Measurements from ENCODE around the gene PBX3.

Gene PBX3

DNA sequence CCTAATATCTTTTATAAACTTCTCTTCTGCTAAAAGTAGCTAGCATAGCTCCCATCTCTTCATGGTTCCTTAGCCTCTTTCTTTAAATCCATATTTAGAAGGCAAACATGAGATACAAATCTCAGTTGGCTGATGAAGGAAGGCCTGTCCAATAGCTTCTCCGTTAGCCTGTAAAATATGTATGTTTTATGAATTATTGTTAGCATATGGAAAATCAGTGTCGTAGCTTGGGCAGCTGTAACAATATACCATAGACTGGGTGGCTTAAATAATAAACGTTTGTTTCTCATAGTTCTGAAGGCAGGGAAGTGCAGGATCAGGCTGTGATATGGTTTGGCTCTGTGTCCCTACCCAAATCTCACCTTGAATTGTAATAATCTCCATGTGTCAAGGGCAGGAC is 63.8 kb downstream of the PBX3 start:
- no peak for TF ChIP-seq CTCF (IDR thresholded peaks at IDR 0.05; ENCODE audit: insufficient read depth, low read depth, low read length, missing control alignments)
- H3K4me3 ChIP-seq (ENCODE audit: low read depth, low read length), result no peak overlapping the region
- no peak for DNase-seq (ENCODE audit: low read depth)

DNA sequence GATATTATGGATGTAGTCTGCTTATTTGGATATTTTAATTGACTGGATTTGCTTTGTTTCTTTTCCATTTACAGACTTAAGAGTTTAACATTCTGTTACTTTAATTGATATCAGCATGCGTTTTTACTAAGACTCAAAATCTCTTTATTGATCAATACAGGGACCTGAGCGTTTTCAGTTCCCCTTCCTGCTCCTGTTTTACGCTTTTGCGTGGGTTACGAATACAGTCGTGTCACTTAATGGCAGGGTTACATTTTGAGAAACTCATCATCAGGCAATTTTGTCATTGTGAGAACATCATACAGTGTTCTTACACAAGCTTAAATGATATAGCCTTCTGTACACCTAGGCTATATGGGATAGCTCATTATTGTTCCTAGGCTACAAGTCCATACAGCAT is 65.2 kb downstream of the PBX3 start:
- TF ChIP-seq CTCF (IDR thresholded peaks at IDR 0.05; ENCODE audit: insufficient read depth, low read depth, low read length, missing control alignments), result no peak
- no peak overlapping the region for H3K4me3 ChIP-seq (ENCODE audit: low read depth, low read length)
- DNase-seq (ENCODE audit: low read depth), result peak; percentile 42

DNA sequence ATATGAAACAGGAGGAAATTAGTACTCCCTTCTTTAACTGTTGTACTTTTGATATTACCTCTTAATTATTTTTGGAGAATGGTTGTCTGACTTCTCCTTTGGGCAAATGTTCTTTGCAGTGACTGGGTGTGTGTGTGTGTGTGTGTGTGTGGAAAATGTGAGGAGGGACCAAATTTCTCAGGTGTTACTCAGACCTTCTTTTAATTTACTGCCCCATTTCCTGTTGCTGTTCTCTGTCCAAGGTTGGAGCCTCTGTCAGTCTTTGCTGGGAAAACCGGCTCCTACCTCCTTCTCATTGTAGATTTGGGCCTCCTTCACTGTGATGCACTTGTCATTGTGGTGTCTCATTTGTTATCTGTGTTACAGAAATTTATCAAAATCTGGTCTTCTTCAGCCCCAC is 68.4 kb downstream of the PBX3 start:
- TF ChIP-seq CTCF (IDR thresholded peaks at IDR 0.05; ENCODE audit: insufficient read depth, low read depth, low read length, missing control alignments), result no peak
- H3K4me3 ChIP-seq (ENCODE audit: low read depth, low read length), result no peak overlapping the region
- DNase-seq (ENCODE audit: low read depth), result no peak

DNA sequence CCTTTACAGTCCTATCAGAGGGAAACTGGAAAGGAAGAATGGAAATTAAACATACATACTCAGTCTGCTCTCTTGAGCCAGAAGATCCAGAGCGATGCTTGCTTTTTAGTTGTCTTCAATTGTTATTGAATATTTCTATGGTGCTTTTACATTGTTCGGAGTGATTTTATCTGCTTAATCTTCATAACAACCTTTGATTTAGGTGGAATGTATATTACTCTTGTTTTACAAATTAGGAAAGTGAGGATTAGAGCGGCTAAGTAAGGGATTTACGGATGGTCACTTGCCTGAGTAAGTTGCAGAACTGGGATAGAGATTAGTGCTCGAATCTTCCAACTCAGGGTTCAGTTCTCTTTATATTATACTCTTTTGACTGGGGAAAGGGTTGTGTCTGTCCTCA is 69.1 kb downstream of the PBX3 start:
- H3K4me3 ChIP-seq (ENCODE audit: low read depth, low read length), result no peak overlapping the region
- no peak for TF ChIP-seq CTCF (IDR thresholded peaks at IDR 0.05; ENCODE audit: insufficient read depth, low read depth, low read length, missing control alignments)
- no peak for DNase-seq (ENCODE audit: low read depth)

DNA sequence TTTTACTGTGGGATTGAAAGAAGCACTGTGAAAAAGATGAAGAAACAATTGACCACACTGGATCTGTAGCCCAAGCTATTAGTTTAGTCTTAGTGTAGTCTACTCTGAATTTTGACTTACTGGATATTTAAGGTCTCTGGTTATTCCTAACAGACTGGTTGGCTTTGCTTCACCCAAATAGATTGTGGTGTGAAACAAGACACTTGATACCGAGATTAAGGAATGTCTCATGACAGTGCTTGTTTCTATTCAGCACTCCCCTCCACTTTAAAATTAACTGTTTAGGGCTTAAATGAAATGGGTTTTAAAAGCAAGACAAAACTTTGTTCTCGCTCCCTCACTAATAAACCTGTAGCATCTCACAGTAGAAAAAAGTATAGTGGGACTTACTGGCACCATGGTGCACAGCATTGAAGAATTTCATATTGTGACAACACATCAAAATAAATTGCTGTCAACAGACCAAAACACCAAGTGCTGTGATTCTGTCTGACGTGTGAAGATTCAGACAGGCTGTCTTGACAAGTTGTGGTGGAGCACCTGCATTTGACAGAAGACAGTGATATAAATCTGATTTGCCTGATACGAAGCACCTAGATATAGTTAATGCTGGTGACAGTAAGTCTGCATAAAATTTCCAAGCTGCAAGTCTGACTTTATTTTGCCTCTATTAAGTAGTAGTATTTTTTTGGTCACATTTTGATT is 73.1 kb downstream of the PBX3 start:
- H3K4me3 ChIP-seq (ENCODE audit: low read depth, low read length), result no peak overlapping the region
- peak; percentile 31 for DNase-seq (ENCODE audit: low read depth)
- TF ChIP-seq CTCF (IDR thresholded peaks at IDR 0.05; ENCODE audit: insufficient read depth, low read depth, low read length, missing control alignments), result no peak

- peak; percentile 35 for DNase-seq (ENCODE audit: low read depth)
- no peak overlapping the region; the same call in 1 of the 2 replicates for H3K4me3 ChIP-seq (ENCODE audit: low read depth, low read length)
- TF ChIP-seq CTCF (IDR thresholded peaks at IDR 0.05; ENCODE audit: insufficient read depth, low read depth, low read length, missing control alignments), result no peak
Observed at GRCh38 chr9:125821078-125821477, 73.9 kb downstream of the PBX3 start.

GRCh38 chr9:125822160-125822559 is 75.0 kb downstream of the PBX3 start:
- no peak for DNase-seq (ENCODE audit: low read depth)
- TF ChIP-seq CTCF (IDR thresholded peaks at IDR 0.05; ENCODE audit: insufficient read depth, low read depth, low read length, missing control alignments), result no peak
- no peak overlapping the region for H3K4me3 ChIP-seq (ENCODE audit: low read depth, low read length)
